ENCODE results near the gene PURA. TPM values are rescaled to one million over a fixed set of nuclear protein-coding genes. Genes with fewer than 3 reads are reported as not detected.
"Not testable (repeated sequence)": the region's sequence is repeated elsewhere in the genome, so short reads cannot be mapped to it uniquely, and the experiment has no call there.

PURA gene
- total RNA-seq, 1 donor from 2014 or later = 26.6 TPM

DNA sequence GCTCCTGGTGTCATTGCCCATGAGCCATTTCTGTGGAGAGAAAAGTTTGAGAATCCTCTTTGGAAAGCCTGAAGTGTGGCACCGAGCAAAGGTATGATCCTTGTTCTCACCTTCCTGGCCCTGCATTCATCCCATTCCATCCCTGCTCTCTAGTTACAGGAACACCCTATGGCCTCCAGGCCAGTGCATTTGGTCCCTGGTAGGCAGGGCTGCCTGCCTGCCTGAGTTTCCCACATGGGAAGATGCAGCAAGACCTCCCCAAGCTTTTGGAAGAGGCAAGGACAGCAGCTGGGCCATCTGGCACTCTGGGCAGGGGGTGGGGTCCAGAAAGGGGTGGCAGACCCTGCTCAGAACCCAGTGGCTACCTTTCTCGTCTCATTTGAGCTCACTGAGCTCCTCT is 36.3 kb downstream of the PURA start:
- TF ChIP-seq, protein P1, sequence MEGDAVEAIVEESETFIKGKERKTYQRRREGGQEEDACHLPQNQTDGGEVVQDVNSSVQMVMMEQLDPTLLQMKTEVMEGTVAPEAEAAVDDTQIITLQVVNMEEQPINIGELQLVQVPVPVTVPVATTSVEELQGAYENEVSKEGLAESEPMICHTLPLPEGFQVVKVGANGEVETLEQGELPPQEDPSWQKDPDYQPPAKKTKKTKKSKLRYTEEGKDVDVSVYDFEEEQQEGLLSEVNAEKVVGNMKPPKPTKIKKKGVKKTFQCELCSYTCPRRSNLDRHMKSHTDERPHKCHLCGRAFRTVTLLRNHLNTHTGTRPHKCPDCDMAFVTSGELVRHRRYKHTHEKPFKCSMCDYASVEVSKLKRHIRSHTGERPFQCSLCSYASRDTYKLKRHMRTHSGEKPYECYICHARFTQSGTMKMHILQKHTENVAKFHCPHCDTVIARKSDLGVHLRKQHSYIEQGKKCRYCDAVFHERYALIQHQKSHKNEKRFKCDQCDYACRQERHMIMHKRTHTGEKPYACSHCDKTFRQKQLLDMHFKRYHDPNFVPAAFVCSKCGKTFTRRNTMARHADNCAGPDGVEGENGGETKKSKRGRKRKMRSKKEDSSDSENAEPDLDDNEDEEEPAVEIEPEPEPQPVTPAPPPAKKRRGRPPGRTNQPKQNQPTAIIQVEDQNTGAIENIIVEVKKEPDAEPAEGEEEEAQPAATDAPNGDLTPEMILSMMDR (IDR thresholded peaks at IDR 0.05; ENCODE audit: borderline replicate concordance) = no peak
- no peak overlapping the region for H3K27ac ChIP-seq (replicated peaks)
- no peaks in the 10 kb centered on the region for H3K9me3 ChIP-seq (replicated peaks)
- no peaks in the 10 kb centered on the region for H3K36me3 ChIP-seq
- no peak for DNase-seq
- H3K27me3 ChIP-seq (ENCODE audit: low read depth) = no peaks in the 10 kb centered on the region
- intact Hi-C loops (cut with micrococcal nuclease) = no loop called here
- peaks cover 18% of the 10 kb centered on the region for H3K4me1 ChIP-seq
- H3K4me3 ChIP-seq = no peak overlapping the region

GRCh38 chr5:140151144-140152021 is 37.5 kb downstream of the PURA start:
- H3K4me3 ChIP-seq = no peak overlapping the region
- peaks cover 19% of the 10 kb centered on the region for H3K4me1 ChIP-seq
- H3K27ac ChIP-seq (replicated peaks) = no peak overlapping the region
- TF ChIP-seq, protein P1 (IDR thresholded peaks at IDR 0.05; ENCODE audit: borderline replicate concordance) = no peak
- H3K36me3 ChIP-seq = no peaks in the 10 kb centered on the region
- DNase-seq = no peak
- H3K27me3 ChIP-seq (ENCODE audit: low read depth) = no peaks in the 10 kb centered on the region
- no peaks in the 10 kb centered on the region for H3K9me3 ChIP-seq (replicated peaks)
- intact Hi-C loops (cut with micrococcal nuclease) = no loop called here

- H3K36me3 ChIP-seq = no peaks in the 10 kb centered on the region
- H3K4me3 ChIP-seq = no peak overlapping the region
- H3K27me3 ChIP-seq (ENCODE audit: low read depth) = no peaks in the 10 kb centered on the region
- no peak overlapping the region for H3K27ac ChIP-seq (replicated peaks)
- no peaks in the 10 kb centered on the region for H3K9me3 ChIP-seq (replicated peaks)
- peaks cover 23% of the 10 kb centered on the region for H3K4me1 ChIP-seq
- TF ChIP-seq, protein P1 (IDR thresholded peaks at IDR 0.05; ENCODE audit: borderline replicate concordance) = no peak
- no peak for DNase-seq
- intact Hi-C loops (cut with micrococcal nuclease) = no loop called here
These were observed 38.4 kb downstream of the PURA start for GRCh38 chr5:140152022-140152999.

GRCh38 chr5:140153255-140153654 is 39.3 kb downstream of the PURA start:
- H3K4me3 ChIP-seq = no peak overlapping the region
- TF ChIP-seq, protein P1 (IDR thresholded peaks at IDR 0.05; ENCODE audit: borderline replicate concordance) = no peak
- H3K9me3 ChIP-seq (replicated peaks) = no peaks in the 10 kb centered on the region
- no peaks in the 10 kb centered on the region for H3K27me3 ChIP-seq (ENCODE audit: low read depth)
- intact Hi-C loops (cut with micrococcal nuclease) = no loop called here
- H3K36me3 ChIP-seq = no peaks in the 10 kb centered on the region
- H3K27ac ChIP-seq (replicated peaks) = no peak overlapping the region
- H3K4me1 ChIP-seq = peaks cover 28% of the 10 kb centered on the region
- no peak for DNase-seq

GRCh38 chr5:140153905-140154304 is 40.0 kb downstream of the PURA start:
- no peaks in the 10 kb centered on the region for H3K36me3 ChIP-seq
- peaks cover 28% of the 10 kb centered on the region for H3K4me1 ChIP-seq
- DNase-seq = no peak
- intact Hi-C loops (cut with micrococcal nuclease) = no loop called here
- no peak overlapping the region for H3K4me3 ChIP-seq
- H3K27me3 ChIP-seq (ENCODE audit: low read depth) = no peaks in the 10 kb centered on the region
- no peak overlapping the region for H3K27ac ChIP-seq (replicated peaks)
- no peaks in the 10 kb centered on the region for H3K9me3 ChIP-seq (replicated peaks)
- TF ChIP-seq, protein P1 (IDR thresholded peaks at IDR 0.05; ENCODE audit: borderline replicate concordance) = no peak

GRCh38 chr5:140154710-140155381 is 40.9 kb downstream of the PURA start:
- H3K36me3 ChIP-seq; H3K27ac ChIP-seq (replicated peaks); H3K9me3 ChIP-seq (replicated peaks); H3K4me3 ChIP-seq; H3K27me3 ChIP-seq (ENCODE audit: low read depth); DNase-seq; intact Hi-C loops (cut with micrococcal nuclease): not testable (repeated sequence)
- peaks cover 28% of the 10 kb centered on the region for H3K4me1 ChIP-seq
